ENCODE measurements around the gene ATAD3B. TPM values are rescaled to one million over a fixed set of nuclear protein-coding genes. Genes with fewer than 3 reads are reported as not detected.
"Not testable (repeated sequence)": the region's sequence is repeated elsewhere in the genome, so short reads cannot be mapped to it uniquely, and the experiment has no call there.

Gene ATAD3B
- polyA plus RNA-seq, 1 donor from 2014 or later, result 57.2 TPM

DNA sequence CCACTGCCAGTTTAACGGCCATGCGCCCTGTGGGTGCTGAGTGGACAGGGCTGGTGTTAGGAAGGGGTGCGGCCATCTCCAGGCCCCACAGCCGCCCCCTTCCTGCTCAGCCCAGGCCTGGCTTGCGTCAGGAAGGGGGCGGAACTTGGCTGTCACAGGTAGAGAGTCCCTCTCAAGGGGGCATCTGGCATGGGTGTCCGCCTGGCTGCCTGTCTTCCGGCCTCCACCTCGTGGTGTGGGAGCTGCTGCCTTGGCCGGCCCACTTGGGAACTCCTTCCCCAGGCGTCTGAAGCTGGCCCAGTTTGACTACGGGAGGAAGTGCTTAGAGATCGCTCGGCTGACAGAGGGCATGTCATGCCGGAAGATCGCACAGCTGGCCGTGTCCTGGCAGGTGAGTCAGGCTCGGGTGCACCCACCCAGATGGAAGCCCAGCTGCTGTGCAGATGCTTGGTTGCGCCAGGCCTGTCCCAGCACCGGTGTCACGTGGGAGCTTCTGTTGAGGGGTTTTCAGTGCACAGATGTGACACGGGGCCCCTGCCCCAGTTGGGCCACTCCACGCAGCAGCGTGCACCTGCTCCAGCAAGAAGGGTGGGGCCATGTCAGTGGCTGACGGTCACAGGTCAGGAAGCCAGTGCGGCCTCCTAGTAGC, 9.1 kb upstream of the ATAD3B start:
- TF ChIP-seq SMC3 (conservative IDR thresholded peaks at IDR 0.05; ENCODE audit: poor library complexity), result no peak
- Histone ChIP-seq H3K36me3 (ENCODE audit: insufficient read depth, low read length) (no peaks in the 10 kb centered on the region), H3K27ac (ENCODE audit: low read length) (no peak overlapping the region), H4K20me1 (ENCODE audit: insufficient read depth) (no peaks in the 10 kb centered on the region), H3K4me3 (ENCODE audit: low read length) (no peak overlapping the region), H3K27me3 (ENCODE audit: insufficient read depth, low read depth, low read length) (no peaks in the 10 kb centered on the region), H3F3A (ENCODE audit: insufficient read depth, low read length, poor library complexity, severe bottlenecking) (no peaks in the 10 kb centered on the region), H2AFZ (ENCODE audit: low read depth, low read length) (no peak overlapping the region), H3K9me3 (ENCODE audit: low read length) (no peaks in the 10 kb centered on the region), H3K79me2 (replicated peaks; ENCODE audit: insufficient read depth, low read length) (no peaks in the 10 kb centered on the region), H3K4me2 (ENCODE audit: low read length) (no peak overlapping the region), H3K9me2 (ENCODE audit: insufficient read depth, low read length) (no peaks in the 10 kb centered on the region), H3K9ac (ENCODE audit: low read length) (no peak overlapping the region)

DNA sequence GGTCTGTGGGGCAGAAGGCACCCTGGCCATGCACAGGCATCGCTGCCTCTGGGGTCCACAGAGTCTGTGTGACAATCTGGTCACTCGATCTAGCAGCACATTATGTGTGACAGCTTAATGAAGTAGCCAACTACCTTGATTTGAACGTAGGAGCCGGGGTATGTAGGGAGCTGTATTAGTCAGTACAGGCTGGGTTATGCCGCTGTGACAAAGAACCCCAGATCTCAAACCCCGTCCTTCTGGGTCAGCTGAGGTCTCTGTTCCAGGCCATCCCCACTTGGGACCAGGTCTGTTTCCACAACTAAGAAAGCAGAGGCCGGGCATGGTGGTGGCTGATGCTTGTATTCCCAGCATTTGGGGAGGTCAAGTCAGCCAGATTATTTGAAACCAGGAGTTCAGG, 8.3 kb upstream of the ATAD3B start:
- Histone ChIP-seq H2AFZ (ENCODE audit: low read depth, low read length) (no peak overlapping the region), H3F3A (ENCODE audit: insufficient read depth, low read length, poor library complexity, severe bottlenecking) (no peaks in the 10 kb centered on the region), H3K36me3 (ENCODE audit: insufficient read depth, low read length) (no peaks in the 10 kb centered on the region), H3K4me2 (ENCODE audit: low read length) (no peak overlapping the region), H3K79me2 (replicated peaks; ENCODE audit: insufficient read depth, low read length) (no peaks in the 10 kb centered on the region), H4K20me1 (ENCODE audit: insufficient read depth) (no peaks in the 10 kb centered on the region), H3K9me3 (ENCODE audit: low read length) (no peaks in the 10 kb centered on the region), H3K27me3 (ENCODE audit: insufficient read depth, low read depth, low read length) (no peaks in the 10 kb centered on the region), H3K4me3 (ENCODE audit: low read length) (no peak overlapping the region), H3K9me2 (ENCODE audit: insufficient read depth, low read length) (no peaks in the 10 kb centered on the region), H3K9ac (ENCODE audit: low read length) (no peak overlapping the region), H3K27ac (ENCODE audit: low read length) (no peak overlapping the region)
- TF ChIP-seq EP300 (conservative IDR thresholded peaks at IDR 0.05; ENCODE audit: poor library complexity, severe bottlenecking), result no peak
- no peak for TF ChIP-seq MXI1 (conservative IDR thresholded peaks at IDR 0.05; ENCODE audit: poor library complexity, severe bottlenecking)
- no peak for TF ChIP-seq RAD21 (conservative IDR thresholded peaks at IDR 0.05)
- TF ChIP-seq, protein P1, sequence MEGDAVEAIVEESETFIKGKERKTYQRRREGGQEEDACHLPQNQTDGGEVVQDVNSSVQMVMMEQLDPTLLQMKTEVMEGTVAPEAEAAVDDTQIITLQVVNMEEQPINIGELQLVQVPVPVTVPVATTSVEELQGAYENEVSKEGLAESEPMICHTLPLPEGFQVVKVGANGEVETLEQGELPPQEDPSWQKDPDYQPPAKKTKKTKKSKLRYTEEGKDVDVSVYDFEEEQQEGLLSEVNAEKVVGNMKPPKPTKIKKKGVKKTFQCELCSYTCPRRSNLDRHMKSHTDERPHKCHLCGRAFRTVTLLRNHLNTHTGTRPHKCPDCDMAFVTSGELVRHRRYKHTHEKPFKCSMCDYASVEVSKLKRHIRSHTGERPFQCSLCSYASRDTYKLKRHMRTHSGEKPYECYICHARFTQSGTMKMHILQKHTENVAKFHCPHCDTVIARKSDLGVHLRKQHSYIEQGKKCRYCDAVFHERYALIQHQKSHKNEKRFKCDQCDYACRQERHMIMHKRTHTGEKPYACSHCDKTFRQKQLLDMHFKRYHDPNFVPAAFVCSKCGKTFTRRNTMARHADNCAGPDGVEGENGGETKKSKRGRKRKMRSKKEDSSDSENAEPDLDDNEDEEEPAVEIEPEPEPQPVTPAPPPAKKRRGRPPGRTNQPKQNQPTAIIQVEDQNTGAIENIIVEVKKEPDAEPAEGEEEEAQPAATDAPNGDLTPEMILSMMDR (IDR thresholded peaks at IDR 0.05; ENCODE audit: poor library complexity, severe bottlenecking), result no peak
- no peak for TF ChIP-seq EZH2 (IDR thresholded peaks at IDR 0.05; ENCODE audit: borderline replicate concordance, insufficient read depth, low read length, poor library complexity, severe bottlenecking)
- TF ChIP-seq REST (IDR thresholded peaks at IDR 0.05; ENCODE audit: borderline replicate concordance), result no peak
- TF ChIP-seq TAF1 (IDR thresholded peaks at IDR 0.05; ENCODE audit: low read depth), result no peak
- TF ChIP-seq POLR2AphosphoS5 (IDR thresholded peaks at IDR 0.05), result no peak
- TF ChIP-seq SMC3 (conservative IDR thresholded peaks at IDR 0.05; ENCODE audit: poor library complexity), result no peak

GRCh38 chr1:1468196-1468985, 3.2 kb upstream of the ATAD3B start:
- not testable (repeated sequence) for H2AFZ ChIP-seq (ENCODE audit: low read depth, low read length); H3K27ac ChIP-seq (ENCODE audit: low read length); H3K9me2 ChIP-seq (ENCODE audit: insufficient read depth, low read length); H3K79me2 ChIP-seq (replicated peaks; ENCODE audit: insufficient read depth, low read length); H3K9ac ChIP-seq (ENCODE audit: low read length); H3K9me3 ChIP-seq (ENCODE audit: low read length); H3K4me3 ChIP-seq (ENCODE audit: low read length); H3K4me2 ChIP-seq (ENCODE audit: low read length); H4K20me1 ChIP-seq (ENCODE audit: insufficient read depth); H3F3A ChIP-seq (ENCODE audit: insufficient read depth, low read length, poor library complexity, severe bottlenecking); H3K27me3 ChIP-seq (ENCODE audit: insufficient read depth, low read depth, low read length); H3K36me3 ChIP-seq (ENCODE audit: insufficient read depth, low read length)
